ENCODE measurements around the gene FOXP1. TPM values are rescaled to one million over a fixed set of nuclear protein-coding genes. Genes with fewer than 3 reads are reported as not detected.

Gene FOXP1
- total and polyA plus RNA-seq, 4 donors, result 4.9 to 35.4 (median 32.0) TPM

DNA sequence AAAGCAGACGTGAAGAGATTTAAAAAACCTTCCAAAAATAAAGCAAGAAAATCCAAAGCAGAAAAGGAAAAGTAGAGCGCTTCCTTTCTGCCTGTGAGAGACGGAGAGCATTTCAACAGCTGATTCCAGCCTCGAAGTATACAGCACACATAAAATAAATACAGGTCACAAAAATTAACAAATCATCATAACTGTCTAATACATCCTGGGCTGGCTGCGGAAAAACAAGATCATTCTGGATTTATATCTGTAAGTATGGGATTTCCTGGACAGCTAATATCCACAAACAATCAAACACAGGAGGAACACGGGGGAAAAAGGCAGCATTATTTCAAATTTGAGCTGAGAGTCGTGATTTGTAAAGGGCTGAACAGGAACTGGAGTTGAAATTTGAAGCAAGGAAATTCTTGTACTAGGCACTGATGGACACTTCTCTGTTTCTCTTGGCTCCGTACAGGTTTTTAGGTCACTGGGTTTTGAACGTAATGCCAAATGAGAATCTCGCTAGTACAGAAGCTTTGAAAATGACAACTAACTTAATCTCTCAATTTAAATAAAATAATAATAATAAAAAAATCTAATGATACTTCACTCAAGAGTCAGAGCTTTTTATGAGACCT, 577.7 kb downstream of the FOXP1 start:
- Histone ChIP-seq H3K9ac (ENCODE audit: low read depth in 1 of 2, low read length in 2 of 2) (no peak overlapping the region), H3K27me3 (ENCODE audit: control insufficient read depth in 4 of 4, insufficient read depth in 4 of 4, low read length in 3 of 4) (no peaks in the 10 kb centered on the region), H3K9me3 (ENCODE audit: control insufficient read depth in 4 of 4, low read length in 3 of 4) (no peaks in the 10 kb centered on the region), H3K4me1 (ENCODE audit: control insufficient read depth in 4 of 4, insufficient read depth in 4 of 4, low read length in 3 of 4) (peaks cover 0 to 22% (median 11%) of the 10 kb centered on the region in 4 donors), H3K27ac (ENCODE audit: low read depth in 1 of 2, low read length in 2 of 2) (peak overlapping the region in 1 of 2 donors; percentile 31), H3K4me3 (ENCODE audit: low read depth in 1 of 3, low read length in 3 of 3) (no peak overlapping the region), H3K36me3 (ENCODE audit: control insufficient read depth in 4 of 4, insufficient read depth in 3 of 4, low read depth in 1 of 4, low read length in 3 of 4) (no peaks in the 10 kb centered on the region)
- 60% methylated on average over 10 of the region's 10 CpGs for WGBS
- no peak for TF ChIP-seq EGR1 (IDR thresholded peaks at IDR 0.05; ENCODE audit: low read depth in 2 of 2)
- no peak for DNase-seq (ENCODE audit: low spot score)

DNA sequence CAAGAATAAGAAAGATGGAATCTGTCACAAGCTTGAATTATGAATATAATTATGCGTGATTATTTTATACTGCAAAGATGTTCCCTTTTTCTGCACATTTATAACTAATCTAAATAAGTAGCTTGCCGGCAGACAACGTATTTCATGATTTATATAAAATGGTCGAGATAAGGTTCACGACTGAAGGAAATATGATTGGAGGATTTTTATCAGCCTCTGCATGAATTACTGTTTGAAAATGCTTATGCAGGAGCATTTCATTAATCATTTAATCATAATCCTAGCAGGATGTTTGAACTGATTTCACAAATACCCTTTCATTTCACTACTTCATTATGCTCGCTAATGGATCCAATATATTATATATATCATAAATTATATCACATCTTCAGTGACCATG, 580.0 kb downstream of the FOXP1 start:
- Histone ChIP-seq H3K4me1 (ENCODE audit: control insufficient read depth in 4 of 4, insufficient read depth in 4 of 4, low read length in 3 of 4) (peaks cover 0 to 18% (median 11%) of the 10 kb centered on the region in 4 donors), H3K4me3 (ENCODE audit: low read depth in 1 of 3, low read length in 3 of 3) (no peak overlapping the region), H3K27ac (ENCODE audit: low read depth in 1 of 2, low read length in 2 of 2) (no peak overlapping the region), H3K9me3 (ENCODE audit: control insufficient read depth in 4 of 4, low read length in 3 of 4) (no peaks in the 10 kb centered on the region), H3K9ac (ENCODE audit: low read depth in 1 of 2, low read length in 2 of 2) (no peak overlapping the region), H3K27me3 (ENCODE audit: control insufficient read depth in 4 of 4, insufficient read depth in 4 of 4, low read length in 3 of 4) (no peaks in the 10 kb centered on the region), H3K36me3 (ENCODE audit: control insufficient read depth in 4 of 4, insufficient read depth in 3 of 4, low read depth in 1 of 4, low read length in 3 of 4) (peaks cover 0 to 2% (median 0%) of the 10 kb centered on the region in 4 donors)
- TF ChIP-seq RXRA (IDR thresholded peaks at IDR 0.05) (no peak), YY1 (IDR thresholded peaks at IDR 0.05) (no peak), SP1 (IDR thresholded peaks at IDR 0.05) (no peak), RAD21 (IDR thresholded peaks at IDR 0.05) (no peak), FOXA2 (IDR thresholded peaks at IDR 0.05) (no peak), TAF1 (conservative IDR thresholded peaks at IDR 0.05) (no peak), HNF4A (conservative IDR thresholded peaks at IDR 0.05) (no peak), JUND (IDR thresholded peaks at IDR 0.05) (no peak), NR2F2 (IDR thresholded peaks at IDR 0.05) (no peak), FOXA1 (IDR thresholded peaks at IDR 0.05) (no peak), HNF4G (IDR thresholded peaks at IDR 0.05) (no peak), EGR1 (IDR thresholded peaks at IDR 0.05; ENCODE audit: low read depth in 2 of 2) (no peak)
- TF ChIP-seq, protein P1, sequence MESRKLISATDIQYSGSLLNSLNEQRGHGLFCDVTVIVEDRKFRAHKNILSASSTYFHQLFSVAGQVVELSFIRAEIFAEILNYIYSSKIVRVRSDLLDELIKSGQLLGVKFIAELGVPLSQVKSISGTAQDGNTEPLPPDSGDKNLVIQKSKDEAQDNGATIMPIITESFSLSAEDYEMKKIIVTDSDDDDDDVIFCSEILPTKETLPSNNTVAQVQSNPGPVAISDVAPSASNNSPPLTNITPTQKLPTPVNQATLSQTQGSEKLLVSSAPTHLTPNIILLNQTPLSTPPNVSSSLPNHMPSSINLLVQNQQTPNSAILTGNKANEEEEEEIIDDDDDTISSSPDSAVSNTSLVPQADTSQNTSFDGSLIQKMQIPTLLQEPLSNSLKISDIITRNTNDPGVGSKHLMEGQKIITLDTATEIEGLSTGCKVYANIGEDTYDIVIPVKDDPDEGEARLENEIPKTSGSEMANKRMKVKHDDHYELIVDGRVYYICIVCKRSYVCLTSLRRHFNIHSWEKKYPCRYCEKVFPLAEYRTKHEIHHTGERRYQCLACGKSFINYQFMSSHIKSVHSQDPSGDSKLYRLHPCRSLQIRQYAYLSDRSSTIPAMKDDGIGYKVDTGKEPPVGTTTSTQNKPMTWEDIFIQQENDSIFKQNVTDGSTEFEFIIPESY (IDR thresholded peaks at IDR 0.05), result no peak
- TF ChIP-seq, protein P2, sequence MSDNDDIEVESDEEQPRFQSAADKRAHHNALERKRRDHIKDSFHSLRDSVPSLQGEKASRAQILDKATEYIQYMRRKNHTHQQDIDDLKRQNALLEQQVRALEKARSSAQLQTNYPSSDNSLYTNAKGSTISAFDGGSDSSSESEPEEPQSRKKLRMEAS (IDR thresholded peaks at IDR 0.05), result no peak
- TF ChIP-seq, protein P3, sequence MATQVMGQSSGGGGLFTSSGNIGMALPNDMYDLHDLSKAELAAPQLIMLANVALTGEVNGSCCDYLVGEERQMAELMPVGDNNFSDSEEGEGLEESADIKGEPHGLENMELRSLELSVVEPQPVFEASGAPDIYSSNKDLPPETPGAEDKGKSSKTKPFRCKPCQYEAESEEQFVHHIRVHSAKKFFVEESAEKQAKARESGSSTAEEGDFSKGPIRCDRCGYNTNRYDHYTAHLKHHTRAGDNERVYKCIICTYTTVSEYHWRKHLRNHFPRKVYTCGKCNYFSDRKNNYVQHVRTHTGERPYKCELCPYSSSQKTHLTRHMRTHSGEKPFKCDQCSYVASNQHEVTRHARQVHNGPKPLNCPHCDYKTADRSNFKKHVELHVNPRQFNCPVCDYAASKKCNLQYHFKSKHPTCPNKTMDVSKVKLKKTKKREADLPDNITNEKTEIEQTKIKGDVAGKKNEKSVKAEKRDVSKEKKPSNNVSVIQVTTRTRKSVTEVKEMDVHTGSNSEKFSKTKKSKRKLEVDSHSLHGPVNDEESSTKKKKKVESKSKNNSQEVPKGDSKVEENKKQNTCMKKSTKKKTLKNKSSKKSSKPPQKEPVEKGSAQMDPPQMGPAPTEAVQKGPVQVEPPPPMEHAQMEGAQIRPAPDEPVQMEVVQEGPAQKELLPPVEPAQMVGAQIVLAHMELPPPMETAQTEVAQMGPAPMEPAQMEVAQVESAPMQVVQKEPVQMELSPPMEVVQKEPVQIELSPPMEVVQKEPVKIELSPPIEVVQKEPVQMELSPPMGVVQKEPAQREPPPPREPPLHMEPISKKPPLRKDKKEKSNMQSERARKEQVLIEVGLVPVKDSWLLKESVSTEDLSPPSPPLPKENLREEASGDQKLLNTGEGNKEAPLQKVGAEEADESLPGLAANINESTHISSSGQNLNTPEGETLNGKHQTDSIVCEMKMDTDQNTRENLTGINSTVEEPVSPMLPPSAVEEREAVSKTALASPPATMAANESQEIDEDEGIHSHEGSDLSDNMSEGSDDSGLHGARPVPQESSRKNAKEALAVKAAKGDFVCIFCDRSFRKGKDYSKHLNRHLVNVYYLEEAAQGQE (IDR thresholded peaks at IDR 0.05), result no peak
- TF ChIP-seq, protein P4, sequence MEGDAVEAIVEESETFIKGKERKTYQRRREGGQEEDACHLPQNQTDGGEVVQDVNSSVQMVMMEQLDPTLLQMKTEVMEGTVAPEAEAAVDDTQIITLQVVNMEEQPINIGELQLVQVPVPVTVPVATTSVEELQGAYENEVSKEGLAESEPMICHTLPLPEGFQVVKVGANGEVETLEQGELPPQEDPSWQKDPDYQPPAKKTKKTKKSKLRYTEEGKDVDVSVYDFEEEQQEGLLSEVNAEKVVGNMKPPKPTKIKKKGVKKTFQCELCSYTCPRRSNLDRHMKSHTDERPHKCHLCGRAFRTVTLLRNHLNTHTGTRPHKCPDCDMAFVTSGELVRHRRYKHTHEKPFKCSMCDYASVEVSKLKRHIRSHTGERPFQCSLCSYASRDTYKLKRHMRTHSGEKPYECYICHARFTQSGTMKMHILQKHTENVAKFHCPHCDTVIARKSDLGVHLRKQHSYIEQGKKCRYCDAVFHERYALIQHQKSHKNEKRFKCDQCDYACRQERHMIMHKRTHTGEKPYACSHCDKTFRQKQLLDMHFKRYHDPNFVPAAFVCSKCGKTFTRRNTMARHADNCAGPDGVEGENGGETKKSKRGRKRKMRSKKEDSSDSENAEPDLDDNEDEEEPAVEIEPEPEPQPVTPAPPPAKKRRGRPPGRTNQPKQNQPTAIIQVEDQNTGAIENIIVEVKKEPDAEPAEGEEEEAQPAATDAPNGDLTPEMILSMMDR (IDR thresholded peaks at IDR 0.05; ENCODE audit: low read depth, low read length, missing input control), result no peak
- no peak for DNase-seq (ENCODE audit: low spot score)
- WGBS, result 90% methylated on average over 6 of the region's 6 CpGs
